ENCODE measurements around the gene OR13C8.
"Not testable (repeated sequence)": the region's sequence is repeated elsewhere in the genome, so short reads cannot be mapped to it uniquely, and the experiment has no call there.

OR13C8 gene, protein sequence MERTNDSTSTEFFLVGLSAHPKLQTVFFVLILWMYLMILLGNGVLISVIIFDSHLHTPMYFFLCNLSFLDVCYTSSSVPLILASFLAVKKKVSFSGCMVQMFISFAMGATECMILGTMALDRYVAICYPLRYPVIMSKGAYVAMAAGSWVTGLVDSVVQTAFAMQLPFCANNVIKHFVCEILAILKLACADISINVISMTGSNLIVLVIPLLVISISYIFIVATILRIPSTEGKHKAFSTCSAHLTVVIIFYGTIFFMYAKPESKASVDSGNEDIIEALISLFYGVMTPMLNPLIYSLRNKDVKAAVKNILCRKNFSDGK

DNA sequence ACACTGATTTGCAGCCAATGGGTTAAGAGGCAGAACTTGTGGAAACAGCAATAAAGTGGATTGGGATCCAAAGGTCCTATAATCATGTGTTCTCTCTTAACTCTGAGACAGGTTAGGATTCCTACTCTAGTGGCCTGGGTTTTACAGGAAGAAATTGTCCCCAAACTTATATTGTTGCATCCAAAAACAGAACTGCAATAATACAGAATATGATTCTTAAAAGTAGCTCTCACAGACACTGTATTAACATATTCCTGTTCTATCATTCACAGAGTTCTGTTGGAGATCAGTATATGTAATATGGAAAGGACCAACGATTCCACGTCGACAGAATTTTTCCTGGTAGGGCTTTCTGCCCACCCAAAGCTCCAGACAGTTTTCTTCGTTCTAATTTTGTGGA is at the start of gene OR13C8:
TSS of gene OR13C8 (plus strand) at position 301 of the 400 bp plus-strand sequence. CDS start at position 301, 0 bp downstream.
- DNase-seq: no peak

DNA sequence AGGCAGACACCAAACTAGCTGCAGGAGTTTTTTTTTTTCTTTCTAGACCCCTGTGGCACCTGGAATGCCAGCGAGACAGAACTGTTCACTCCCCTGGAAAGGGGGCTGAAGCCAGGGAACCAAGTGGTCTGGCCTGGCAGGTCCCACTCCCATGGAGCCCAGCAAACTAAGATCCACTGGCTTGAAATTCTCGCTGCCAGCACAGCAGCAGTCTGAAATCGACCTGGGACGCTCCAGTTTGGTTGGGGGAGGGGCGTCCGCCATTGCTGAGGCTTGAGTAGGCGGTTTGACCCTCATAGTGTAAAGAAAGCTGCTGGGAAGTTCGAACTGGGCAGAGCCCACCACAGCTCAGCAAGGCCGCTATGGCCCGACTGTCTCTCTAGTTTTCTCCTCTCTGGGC is 48.7 kb upstream of the OR13C8 start:
- DNase-seq: not testable (repeated sequence)

DNA sequence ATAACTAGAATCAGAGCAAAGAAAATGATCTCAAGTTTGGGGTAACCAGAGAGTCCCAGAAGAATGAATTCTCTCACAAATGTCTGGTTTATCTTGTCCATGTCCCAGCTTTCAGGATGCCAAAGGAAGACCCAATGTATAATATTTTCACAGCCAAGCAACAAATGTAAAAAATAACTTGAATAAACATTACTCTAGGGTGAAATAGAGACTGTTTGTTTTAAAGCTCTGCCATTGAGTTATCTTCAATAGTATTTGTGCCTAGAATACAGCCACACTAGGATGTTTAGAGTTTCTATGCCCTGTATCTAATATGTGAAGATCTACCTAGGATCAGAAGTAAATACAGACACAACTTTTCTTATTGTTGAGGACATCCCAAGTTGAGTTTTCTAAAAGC is 41.9 kb upstream of the OR13C8 start, which contains the start of gene OR13C4:
TSS of gene OR13C4 (minus strand) at position 101 of the 400 bp plus-strand sequence. CDS start at position 101, 0 bp downstream.
- DNase-seq: no peak

DNA sequence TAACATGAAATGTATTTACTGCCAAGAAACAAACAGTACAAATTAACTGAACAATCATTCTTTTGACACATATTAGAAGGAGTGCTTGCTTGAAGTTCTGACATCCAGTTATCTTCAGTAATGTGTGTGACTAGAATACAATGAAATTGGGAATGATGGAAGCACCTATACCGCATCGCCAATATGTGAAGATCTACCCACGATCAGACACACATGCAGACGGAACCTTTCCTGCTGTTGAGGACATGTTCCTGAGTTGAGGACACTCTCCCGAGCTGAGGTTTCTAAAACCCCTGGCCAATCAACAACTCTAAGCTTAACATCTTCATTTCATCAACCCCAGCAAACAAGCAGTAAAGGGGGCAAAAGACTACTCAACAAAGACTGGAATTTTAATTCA is 32.2 kb upstream of the OR13C8 start, which contains the start of gene OR13C3:
TSS of gene OR13C3 (minus strand) at position 101 of the 400 bp plus-strand sequence. CDS start 133 bp downstream, outside the sequence.
- no peak for DNase-seq

DNA sequence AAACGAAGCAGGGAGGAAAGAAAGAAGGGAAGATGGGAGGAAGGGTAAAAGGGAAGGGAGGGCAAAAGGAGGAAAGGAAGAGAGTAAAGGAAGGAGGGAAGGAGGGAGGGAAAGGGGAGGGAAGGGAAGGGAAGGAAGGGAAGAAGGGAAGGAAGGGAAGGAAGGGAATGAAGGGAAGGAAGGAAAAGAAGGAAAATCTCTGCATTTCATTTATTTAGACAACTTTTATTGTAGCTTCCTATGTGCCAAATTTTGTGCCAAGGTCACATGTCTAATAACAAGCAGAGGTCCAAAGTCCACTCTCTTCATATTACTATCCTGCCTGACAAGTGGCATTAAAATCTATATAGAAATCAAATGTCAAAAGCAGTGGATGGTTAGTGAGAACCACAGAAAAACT is 29.7 kb upstream of the OR13C8 start:
- DNase-seq: no peak

DNA sequence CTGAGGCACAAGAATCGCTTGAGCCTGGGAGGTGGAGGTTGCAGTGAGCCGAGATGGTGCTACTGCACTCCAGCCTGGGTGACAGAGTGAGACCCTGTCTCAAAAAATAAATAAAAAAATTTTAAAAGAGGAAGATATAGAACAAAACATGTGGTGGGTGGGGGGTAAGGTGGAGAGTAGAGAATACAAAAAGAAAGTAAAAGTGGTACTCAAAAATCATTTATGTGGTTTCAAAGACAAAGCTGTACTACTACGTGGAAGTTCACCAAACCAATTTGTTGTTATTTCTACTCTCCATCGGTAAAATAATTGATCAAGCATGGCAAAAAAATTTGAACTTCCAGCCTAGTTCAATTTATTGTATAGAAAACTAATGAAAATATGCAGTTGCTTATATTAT is 24.3 kb upstream of the OR13C8 start:
- no peak for DNase-seq

DNA sequence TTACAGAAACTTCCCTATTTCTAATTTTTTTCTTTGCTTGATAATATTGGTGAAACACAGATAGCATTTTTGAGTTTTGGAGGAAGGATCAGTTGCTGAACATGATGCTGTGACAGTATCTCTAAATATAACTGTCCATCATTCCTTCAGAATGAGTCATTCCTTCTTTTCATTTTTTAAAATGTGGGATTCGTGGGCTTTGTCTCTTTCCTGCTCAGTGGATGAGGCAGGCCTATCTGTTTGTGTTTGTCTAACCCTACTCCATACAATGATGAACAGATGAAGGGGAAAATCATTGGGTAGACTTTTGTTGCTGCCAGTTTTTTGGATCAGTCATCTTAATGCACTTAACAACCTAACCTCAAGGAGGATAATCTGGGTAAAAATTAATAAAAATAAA is 15.7 kb upstream of the OR13C8 start:
- peak; percentile 27 for DNase-seq

DNA sequence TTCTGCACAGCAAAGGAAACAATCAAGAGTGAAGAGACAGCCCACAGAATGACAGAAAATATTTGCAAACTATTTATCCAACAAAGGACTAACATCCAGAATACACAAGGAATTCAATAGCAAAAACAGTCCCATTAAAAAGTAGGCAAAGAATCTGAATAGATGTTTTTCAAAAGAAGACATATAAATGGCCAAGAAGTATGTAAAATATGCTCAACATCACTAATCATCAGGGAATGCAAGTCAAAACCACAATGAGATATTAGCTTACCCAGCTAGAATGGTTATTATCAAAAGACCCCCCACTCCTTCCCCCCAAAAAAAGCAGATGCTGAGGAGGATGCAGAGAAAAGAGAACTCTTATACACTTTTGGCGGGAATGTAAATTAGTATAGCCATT is 13.4 kb upstream of the OR13C8 start:
- DNase-seq: no peak

DNA sequence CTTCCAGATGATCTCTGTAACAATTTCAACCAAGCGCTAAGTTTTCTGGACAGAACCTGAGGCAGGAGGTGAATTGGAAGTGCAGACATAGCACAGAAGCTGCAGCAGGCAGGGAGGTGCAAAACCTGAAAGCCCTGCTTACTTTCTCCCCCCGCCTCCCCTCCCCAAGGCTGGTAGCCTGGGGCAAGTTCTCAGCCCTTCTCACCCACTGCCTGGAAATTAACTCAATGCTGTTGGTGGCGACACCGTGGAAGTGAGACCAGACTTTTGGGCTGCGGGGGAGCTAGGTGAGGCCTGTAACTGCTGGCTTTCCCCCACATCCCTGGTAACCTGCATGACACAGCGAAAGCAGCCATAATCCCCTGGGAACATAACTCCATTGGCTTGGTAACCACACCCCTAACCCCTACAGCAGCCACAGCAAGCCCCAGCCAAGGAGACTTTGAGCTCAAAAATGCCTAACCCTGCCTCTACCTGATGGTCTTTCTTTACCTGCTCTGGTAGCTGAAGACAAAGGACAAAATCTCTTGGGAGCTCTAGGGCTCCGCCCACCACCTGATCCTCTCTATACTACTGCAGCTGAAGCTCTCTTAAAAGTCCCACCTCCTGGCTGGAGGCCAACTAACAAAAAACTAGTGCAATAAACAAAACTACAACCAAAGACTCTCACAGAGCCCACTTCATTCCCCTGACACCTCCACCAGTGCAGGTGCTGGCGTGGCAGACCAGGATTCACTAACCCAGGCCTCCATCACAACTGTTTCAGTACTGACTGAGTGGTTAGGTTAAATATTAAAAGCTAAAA is 11.9 kb upstream of the OR13C8 start:
- DNase-seq: no peak

DNA sequence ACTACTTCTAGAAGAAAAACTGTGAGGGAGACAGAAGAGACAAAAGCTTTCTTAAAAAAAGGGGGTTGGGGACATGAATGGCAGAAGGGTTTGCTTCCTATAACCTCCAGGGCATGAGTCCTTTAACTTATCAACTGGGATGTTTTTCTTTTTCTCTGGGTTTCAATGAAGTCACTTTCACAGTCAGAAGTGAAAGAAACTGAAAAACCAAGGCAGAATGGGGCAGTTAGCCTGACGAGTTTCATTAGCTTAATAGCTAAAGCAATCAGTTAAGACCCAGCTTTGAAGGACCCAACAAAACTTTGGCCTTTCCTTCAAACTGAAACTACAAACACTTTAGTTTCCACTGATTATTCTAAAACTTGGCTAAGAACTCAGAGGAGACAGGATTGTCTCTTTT is 4.6 kb upstream of the OR13C8 start:
- DNase-seq: no peak

DNA sequence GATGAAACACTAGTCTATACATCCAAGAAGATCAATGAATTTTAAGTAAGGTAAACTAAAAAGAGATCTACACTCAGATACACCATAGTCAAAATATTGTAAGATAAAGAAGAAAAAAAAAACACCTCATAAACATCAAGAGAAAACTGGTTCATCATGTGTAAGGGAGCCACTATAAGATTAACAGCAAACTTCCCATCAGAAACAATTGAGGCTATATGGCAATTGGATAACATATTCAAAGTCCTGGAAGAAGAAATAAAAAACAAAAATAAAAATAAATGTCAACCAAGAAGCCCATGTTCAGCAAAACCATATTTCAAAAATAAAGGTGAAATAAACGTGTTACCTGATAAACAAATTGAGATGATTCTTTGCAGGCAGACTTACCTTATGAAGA is 3.6 kb downstream of the OR13C8 start:
- no peak for DNase-seq

DNA sequence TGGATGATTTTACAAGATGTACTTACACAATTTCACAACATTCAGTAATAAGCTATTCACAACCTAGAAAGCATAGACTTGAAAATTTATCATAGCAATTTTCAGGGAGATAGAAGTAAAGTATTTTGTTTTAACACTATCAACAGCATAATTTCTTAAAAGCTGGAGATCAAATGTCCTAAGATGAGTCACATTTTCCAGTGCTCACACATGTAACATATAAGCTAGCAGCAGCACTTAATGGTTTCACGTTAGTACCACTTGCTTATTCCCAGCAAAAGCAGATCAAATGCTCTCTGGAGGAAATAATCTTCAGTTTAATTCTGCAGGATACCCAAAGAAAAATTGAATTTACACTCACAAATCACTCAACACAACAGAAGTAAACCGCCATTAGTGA is 6.5 kb downstream of the OR13C8 start:
- DNase-seq: no peak

DNA sequence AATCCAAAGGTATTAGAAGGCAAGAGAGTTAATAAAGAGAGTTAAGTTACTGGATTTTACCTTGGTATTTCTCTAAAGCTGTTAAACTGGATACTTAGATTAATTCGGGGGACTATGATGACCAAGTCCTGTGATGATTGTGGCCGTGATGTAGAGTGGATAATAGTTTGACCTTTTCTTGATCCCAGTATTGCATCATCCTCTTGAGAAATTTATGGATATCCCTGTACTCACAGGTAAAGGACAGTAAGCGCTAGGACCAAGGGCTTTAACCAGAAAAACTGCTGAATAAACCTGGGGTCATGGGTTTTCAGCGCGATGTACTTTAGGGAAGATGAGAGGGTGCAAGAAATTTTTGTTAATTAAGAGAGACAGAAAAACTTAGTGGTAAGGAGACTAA is 8.3 kb downstream of the OR13C8 start:
- DNase-seq: no peak

DNA sequence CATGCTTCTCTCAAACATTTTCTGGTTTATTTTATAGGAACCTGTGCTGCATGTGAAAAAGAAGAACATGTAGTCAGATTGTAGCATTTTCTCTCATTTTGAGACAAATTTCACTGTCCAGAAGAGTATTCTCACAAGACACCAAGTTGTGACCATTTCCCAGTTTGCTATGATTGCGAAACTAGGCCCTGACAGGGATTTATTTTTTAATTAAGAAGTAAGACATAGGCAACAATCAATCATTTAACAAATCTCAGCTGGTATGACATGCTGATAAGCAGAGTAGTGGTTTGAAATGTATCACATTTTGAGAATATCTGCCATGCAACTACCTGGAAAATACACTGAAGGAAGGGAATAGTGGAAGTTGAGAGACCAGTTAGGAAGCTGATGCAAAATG is 11.6 kb downstream of the OR13C8 start:
- no peak for DNase-seq

DNA sequence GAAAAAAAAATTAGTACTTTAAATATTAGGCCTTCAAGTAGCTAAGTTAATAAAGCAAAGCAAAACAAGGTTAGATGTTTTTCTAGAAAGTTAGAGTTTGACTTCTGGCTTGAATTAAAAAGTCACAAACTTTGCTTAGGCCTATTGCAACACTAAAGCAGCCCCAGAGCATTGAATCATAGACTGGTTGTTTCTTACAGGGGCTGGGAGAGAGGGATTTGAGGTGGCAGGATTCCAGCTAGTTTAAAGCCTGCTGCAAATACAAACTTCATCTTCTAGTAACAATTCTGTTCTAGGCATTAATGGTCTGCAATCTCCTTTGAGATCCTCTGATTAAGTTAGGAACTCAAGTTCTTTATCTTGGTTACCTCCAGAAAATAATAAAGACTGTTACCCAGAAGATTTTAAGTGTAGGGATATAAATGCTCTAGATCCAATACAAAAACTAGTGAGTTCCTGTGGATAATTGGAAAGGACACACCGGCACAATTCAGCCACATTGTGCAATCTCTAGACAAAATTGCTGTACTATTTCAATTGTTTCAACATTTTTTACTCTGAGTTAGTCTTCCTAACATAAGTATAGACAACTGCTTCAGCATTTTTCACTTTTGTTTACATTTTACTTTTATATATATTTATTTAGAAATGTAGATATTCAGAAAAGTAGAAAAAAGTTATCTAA is 17.7 kb downstream of the OR13C8 start:
- no peak for DNase-seq

DNA sequence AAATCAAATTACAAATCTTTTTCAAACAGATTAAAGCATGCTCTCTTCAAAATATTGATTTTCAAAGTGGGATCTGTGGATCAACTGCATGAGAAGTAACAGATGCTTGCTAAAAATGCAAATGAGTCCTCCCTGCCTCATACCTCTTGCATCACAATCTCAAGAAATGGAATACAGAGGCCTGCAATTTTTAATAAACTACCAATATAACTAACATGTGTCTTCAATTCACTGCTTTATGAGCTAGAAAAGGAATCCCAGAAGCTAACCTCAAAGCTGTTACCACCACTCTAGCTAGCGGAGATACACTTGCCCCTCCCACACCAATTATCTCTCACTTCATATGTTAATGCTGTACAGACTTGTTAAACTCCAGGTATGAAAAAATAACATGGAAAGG is 20.7 kb downstream of the OR13C8 start:
- DNase-seq: no peak

DNA sequence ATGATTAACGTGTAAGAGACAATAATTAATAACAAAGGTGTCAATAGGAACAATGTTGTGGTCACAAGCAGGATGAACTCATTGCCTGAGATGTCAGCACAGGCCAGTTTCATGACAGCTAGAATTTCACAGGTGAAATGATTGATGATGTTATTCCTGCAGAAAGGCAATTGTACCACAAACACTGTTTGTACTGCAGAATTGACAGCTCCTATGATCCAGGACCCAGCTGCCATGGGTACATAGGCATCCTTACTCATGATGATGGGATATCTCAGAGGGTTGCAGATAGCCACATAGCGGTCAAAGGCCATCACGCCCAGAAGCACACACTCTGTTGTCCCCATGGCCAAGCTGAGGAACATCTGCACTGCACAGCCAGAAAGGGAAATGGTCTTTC is 29.8 kb downstream of the OR13C8 start:
- not testable (repeated sequence) for DNase-seq

DNA sequence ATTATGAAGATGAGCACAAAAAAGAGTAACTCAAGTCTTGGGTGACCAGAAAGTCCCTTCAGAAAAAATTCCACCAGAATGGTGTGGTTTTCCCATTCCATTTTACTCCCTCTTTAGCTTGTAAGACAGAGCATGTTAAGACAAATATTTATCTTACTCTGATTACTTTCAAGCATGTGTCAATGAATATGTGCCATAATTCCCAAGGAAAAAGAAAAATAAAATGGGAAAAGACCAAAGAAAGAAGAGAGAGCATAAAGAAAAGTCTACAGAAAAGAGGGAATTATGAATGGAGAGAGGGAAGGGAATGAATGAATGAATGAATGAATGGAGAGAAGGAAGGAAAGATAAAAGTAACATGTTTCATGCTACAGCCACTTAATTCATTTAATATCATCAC is 30.3 kb downstream of the OR13C8 start, which contains the start of gene OR13C5:
TSS of gene OR13C5 (minus strand) at position 101 of the 400 bp plus-strand sequence. CDS start at position 101, 0 bp downstream.
- DNase-seq: not testable (repeated sequence)

DNA sequence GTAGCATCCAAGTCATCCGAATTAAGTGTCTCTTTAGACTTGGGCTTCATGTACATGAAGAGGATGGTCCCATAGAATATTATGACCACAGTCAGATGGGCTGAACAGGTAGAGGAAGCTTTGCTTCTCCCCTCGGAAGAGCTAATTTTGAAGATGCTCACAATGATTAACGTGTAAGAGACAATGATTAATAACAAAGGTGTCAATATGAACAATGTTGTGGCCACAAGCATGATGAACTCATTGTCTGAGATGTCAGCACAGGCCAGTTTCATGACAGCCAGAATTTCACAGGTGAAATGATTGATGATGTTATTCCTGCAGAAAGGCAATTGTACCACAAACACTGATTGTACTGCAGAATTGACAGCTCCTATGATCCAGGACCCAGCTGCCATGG is 35.8 kb downstream of the OR13C8 start:
- DNase-seq: no peak

DNA sequence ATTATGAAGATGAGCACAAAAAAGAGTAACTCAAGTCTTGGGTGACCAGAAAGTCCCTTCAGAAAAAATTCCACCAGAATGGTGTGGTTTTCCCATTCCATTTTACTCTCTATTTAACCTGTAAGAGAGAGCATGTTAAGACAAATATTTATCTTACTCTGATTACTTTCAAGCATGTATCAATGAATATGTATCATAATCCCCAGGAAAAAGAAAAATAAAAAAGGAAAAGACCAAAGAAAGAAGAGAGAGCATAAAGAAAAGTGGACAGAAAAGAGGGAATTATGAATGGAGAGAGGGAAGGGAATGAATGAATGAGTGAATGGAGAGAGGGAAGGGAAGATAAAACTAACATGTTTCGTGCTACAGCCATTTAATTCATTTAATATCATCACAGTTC is 36.6 kb downstream of the OR13C8 start, which contains the start of gene OR13C2:
TSS of gene OR13C2 (minus strand) at position 101 of the 400 bp plus-strand sequence. CDS start at position 101, 0 bp downstream.
- not testable (repeated sequence) for DNase-seq

DNA sequence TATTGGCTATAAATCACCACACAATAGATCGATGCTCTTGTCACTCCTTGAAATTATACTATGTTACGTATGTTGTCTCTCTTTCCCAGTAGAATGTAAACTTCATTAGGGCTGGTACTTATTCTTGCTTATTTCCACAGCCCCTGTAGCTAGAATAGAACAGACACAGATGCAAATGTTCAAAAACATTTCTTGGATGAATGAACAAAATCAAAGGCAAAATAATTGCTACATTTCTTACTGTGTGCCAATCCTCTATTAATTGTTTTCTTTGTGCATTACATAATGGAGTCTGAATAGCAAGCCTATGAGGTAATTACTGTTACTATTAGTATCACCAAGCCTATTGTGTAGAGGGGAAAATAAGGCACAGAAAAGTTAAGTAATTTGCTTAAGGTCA is 37.2 kb downstream of the OR13C8 start:
- DNase-seq: no peak

DNA sequence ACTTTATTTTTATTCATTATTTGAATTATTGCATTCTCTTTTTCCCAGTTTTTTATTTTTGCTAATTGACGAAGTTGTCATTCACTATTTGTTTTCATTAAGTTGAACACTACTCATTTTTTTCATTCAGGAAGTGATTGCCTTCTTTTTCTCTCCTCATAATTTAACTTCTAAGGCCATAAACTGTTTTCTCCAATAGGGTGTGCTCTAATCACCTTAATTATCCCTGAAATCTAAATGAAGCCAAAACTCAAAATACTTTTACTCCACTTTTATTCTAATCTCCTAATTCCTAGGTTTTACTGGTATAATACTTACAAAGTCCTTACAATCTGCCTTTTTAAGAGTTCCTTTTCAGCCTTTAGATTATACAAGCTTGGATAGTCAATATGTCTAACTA is 39.4 kb downstream of the OR13C8 start:
- DNase-seq: no peak

DNA sequence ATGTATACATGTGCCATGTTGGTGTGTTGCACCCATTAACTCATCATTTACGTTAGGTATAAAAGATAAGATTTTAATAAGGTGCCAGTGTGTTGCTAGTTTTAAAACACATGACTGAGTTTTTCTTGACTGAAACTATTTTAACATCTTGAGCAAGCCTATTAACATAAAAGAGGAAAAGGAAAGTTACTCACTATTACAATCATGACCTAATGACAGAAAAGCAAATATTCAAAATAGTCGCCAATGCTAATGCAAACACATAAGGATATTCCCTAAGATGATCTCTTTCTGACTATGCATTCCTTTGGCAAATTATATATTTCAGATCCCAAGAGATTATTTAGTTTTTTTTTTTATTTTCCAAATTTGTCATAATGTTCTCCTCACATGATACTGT is 42.2 kb downstream of the OR13C8 start:
- no peak for DNase-seq

All from NCI-H226 (cell line).